Ovary (tissue), 9 donors: ENCODE results near the gene MSI2. TPM values are rescaled to one million over a fixed set of nuclear protein-coding genes. Genes with fewer than 3 reads are reported as not detected.

ENCODE experiments used
- DNase-seq, 5 donors: peaks; one replicate each; pipeline ENCODE4 v3.0.0-alpha.2; 2019 to 2020
- H3K27ac ChIP-seq, 2 donors: fragments of 200-600 bp; one replicate each; pipeline versions ENCODE4 v1.5.1 to v1.8.0; 2019 to 2022
- H3K27me3 ChIP-seq: fragments of 200-600 bp; one replicate; pipeline ENCODE4 v1.8.0; 2022
- H3K36me3 ChIP-seq: fragments of 200-600 bp; sonication (generic); one replicate; pipeline ENCODE4 v1.5.1; 2019
- H3K4me1 ChIP-seq: one replicate; pipeline ENCODE4 v1.8.1; 2013; ENCODE audit warnings: mild to moderate bottlenecking, moderate library complexity; ENCODE audit not compliant: insufficient read depth
- H3K4me3 ChIP-seq: fragments of 200-600 bp; sonication (generic); one replicate; pipeline ENCODE4 v1.5.1; 2017
- H3K9me3 ChIP-seq, 2 donors: fragments of 200-600 bp in 1 of 2; sonication (generic) in 1 of 2; one replicate each; pipeline versions ENCODE4 v1.5.1 to v1.8.1; 2013 to 2019; ENCODE audit warnings: mild to moderate bottlenecking in 1 of 2, moderate library complexity in 1 of 2
- EP300 ChIP-seq: sonication (generic); formaldehyde crosslinking; IDR thresholded peaks from one replicate; pipeline ENCODE4 v1.6.1; 2017; ENCODE audit warnings: antibody characterized with exemption
- POLR2A ChIP-seq: fragments of 450-650 bp; IDR thresholded peaks from one replicate; pipeline ENCODE4 v1.6.1; 2017; ENCODE audit warnings: antibody characterized with exemption, mild to moderate bottlenecking, moderate library complexity
- WGBS, 3 donors: extraction: QIAGEN DNeasy Blood & Tissue Kit in 1 of 3; methylation state at CpG; one replicate each; pipeline versions ENCODE4 v1.1.5 to v1.1.7; 2013 to 2017; 5-methylcytosine and 5-hydroxymethylcytosine counted together
- intact Hi-C, 4 donors: fragments of 100-400 bp; cut with DNase I; formaldehyde crosslinking; loops; one replicate each; pipeline versions ENCODE4 v1.11.0 to v1.15.1; 2022 to 2023
- polyA plus RNA-seq, 2 donors: library from polyadenylated mRNA; stranded (reverse); fragments of 200-250 nt in 1 of 2; fragments of 350-450 nt in 1 of 2; fragmentation: Illumina TruSeq in 1 of 2; extraction: RNeasy Lipid Tissue Mini Kit (QIAGEN cat#74804) in 1 of 2; gene quantifications; one replicate each; pipeline ENCODE4 v1.2.3, GENCODE V29; 2013 to 2014
- total RNA-seq, 7 donors: library from RNA; depleted of rRNA in 2 of 7; stranded (reverse); fragments of >200 nt in 2 of 7; fragmentation: NEBNext Ultra II Directional in 3 of 7; extraction: Animal tissue kit (Norgen Biotek cat#: 25700) in 3 of 7; gene quantifications; one replicate each; pipeline versions ENCODE4 v1.1.0 to v1.2.4, GENCODE V29; 2016 to 2023
- TF ChIP-seq, protein P1 (sequence below), 3 donors: fragments of 450-650 bp in 2 of 3; fragments of 200-600 bp in 1 of 3; IDR thresholded peaks; one replicate each; pipeline versions ENCODE4 v1.5.1 to v1.8.0; 2016 to 2022; ENCODE audit warnings: antibody characterized with exemption in 3 of 3, mild to moderate bottlenecking in 1 of 3
- donor health status: DM: no; HTN: no; CAD: no; lungs with moderate emphysema.
- donor health status: DM: no; HTN: no; CAD: no.
- donor health status: Bipolar disorder and iron deficiency.
- donor health status: DM: yes; HTN: yes; CAD: no.
- donor health status: DM: no; HTN: no; CAD: no.
- donor health status: DM: yes; HTN: yes; CAD: no.

Gene MSI2
- total and polyA plus RNA-seq, 9 donors, result 43.1 to 199 (median 120) TPM

DNA sequence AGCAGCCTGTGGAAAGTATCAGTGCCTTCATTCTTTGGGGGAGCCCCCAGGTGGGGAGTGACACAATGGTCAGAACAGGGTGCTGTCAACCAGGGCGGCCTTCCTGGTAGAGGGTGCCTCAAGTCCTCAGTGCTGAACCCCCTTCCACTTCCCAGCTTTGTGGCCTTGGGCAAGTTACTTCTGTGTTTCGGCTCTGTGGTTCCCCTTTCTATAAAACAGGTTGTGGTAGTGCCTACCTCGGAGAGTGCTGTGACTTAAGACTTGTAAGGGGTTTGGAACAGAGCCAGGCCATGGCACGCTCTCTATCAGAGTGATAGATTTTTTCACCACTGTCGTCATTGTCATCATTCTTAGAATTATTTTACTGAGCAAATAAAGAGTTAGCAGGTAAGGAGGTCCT, 347.7 kb downstream of the MSI2 start:
- TF ChIP-seq POLR2A (no peak), EP300 (no peak)
- TF ChIP-seq, protein P1, sequence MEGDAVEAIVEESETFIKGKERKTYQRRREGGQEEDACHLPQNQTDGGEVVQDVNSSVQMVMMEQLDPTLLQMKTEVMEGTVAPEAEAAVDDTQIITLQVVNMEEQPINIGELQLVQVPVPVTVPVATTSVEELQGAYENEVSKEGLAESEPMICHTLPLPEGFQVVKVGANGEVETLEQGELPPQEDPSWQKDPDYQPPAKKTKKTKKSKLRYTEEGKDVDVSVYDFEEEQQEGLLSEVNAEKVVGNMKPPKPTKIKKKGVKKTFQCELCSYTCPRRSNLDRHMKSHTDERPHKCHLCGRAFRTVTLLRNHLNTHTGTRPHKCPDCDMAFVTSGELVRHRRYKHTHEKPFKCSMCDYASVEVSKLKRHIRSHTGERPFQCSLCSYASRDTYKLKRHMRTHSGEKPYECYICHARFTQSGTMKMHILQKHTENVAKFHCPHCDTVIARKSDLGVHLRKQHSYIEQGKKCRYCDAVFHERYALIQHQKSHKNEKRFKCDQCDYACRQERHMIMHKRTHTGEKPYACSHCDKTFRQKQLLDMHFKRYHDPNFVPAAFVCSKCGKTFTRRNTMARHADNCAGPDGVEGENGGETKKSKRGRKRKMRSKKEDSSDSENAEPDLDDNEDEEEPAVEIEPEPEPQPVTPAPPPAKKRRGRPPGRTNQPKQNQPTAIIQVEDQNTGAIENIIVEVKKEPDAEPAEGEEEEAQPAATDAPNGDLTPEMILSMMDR (IDR thresholded peaks at IDR 0.05), result no peak
- 88 to 97% (median 91%) methylated on average over 5 of the region's 5 CpGs for WGBS, 3 donors

DNA sequence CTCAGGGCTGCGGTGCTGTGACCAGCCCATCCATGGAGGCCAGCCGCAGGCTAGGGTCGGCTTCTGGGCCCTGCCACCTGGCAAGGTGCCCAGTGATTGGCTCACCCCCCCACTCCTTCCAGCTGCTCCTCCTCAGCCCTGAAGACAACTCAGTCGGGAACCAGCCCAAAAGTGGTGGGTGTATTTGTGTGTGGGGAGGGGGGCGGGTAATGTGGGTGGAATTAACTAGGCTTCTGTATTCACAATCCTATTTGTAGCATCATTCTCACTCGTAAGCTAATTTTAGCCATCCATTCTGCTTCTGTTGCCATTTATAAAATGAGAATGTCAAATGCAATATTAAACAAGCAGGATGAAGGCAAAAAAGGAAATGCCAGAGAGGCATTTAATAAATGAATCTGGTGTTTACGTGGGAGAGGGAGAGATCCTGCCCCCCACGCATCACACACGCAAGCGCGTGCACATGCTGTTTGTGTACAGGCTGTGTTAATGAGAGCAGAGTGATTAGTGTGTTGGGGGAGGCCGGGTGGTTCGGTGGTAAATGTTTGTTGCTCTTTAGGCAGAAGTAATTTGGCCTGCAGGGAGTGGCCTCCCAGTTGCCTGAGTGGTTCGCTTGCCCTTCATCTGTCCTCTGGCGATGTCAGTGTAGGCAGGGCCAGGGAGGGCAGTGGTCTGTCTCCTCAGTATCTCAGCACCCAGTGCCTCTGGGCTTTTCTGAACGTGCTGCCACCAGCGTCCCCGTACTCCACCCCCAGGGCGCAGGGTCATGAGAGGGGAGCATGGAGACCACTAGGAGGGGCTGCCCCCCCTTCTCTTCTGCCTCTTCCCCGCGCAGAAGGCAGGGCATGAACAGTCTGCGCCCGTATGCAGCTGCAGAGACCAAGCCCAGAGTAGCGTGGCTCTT, 348.7 kb downstream of the MSI2 start:
- H3K27me3 ChIP-seq, result no peaks in the 10 kb centered on the region
- peak overlapping the region; percentile 63 to 72 for H3K27ac ChIP-seq
- TF ChIP-seq POLR2A (no peak), EP300 (no peak)
- TF ChIP-seq, protein P1 (IDR thresholded peaks at IDR 0.05), result peak in 1 of 3 donors; percentile 7
- DNase-seq, result peak; percentile 74 to 83 (median 80)
- no peak overlapping the region for H3K4me3 ChIP-seq
- H3K4me1 ChIP-seq, result peaks cover 17% of the 10 kb centered on the region
- intact Hi-C loops, result loop anchor here in 1 of 4 donors (10.0 kb wide), 2 partner anchors 140 to 360 kb away; partner anchors contain the start of gene CCDC182
- no peaks in the 10 kb centered on the region for H3K9me3 ChIP-seq
- 7 to 12% (median 9%) methylated on average over 24 of the region's 24 CpGs for WGBS, 3 donors
- H3K36me3 ChIP-seq, result no peaks in the 10 kb centered on the region

More for the DNA sequence above, 347.7 kb downstream of the MSI2 start:
- H3K36me3 ChIP-seq, result no peaks in the 10 kb centered on the region
- intact Hi-C loops, result loop anchor here in 1 of 4 donors (10.0 kb wide), 2 partner anchors 141 to 359 kb away; partner anchors contain the start of gene CCDC182
- H3K9me3 ChIP-seq, result no peaks in the 10 kb centered on the region
- H3K27ac ChIP-seq, result peak overlapping the region; percentile 63 to 72
- H3K4me1 ChIP-seq, result peaks cover 20% of the 10 kb centered on the region
- no peaks in the 10 kb centered on the region for H3K27me3 ChIP-seq
- H3K4me3 ChIP-seq, result no peak overlapping the region
- peak in 1 of 5 donors; percentile 45 for DNase-seq

DNA sequence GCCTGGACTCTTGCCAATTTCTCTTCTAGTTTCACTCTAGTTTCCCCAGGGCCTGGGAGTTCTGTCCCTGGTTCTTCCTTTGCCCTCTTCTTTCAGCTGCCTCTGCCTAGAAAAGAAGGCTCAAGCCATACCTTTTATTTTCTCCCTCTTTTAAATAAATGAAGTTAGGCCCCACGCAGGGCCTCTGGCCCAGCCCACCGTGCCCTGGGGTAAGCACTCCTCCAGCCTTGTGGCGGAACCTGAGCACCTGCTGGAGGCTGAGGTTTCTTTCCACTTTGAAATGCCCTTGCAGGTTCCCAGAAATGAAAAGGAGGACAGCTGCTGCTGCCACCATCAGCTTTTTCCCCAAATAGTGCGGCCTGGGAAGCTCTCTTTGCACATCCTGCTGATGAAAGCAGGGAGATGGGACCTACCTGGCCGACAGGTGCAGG, 349.4 kb downstream of the MSI2 start:
- H3K4me3 ChIP-seq, result no peak overlapping the region
- intact Hi-C loops, result loop anchor here in 1 of 4 donors (10.0 kb wide), 2 partner anchors 139 to 361 kb away; partner anchors contain the start of gene CCDC182

More for the DNA sequence above, 349.4 kb downstream of the MSI2 start:
- H3K27ac ChIP-seq, result peak overlapping the region; percentile 42 to 72
- no peaks in the 10 kb centered on the region for H3K9me3 ChIP-seq
- no peaks in the 10 kb centered on the region for H3K27me3 ChIP-seq
- H3K4me1 ChIP-seq, result peaks cover 12% of the 10 kb centered on the region
- no peaks in the 10 kb centered on the region for H3K36me3 ChIP-seq
- TF ChIP-seq POLR2A, result no peak
- no peak for TF ChIP-seq EP300
- TF ChIP-seq, protein P1 (IDR thresholded peaks at IDR 0.05), result no peak
- DNase-seq, result no peak
- 64 to 75% (median 66%) methylated on average over 5 of the region's 5 CpGs for WGBS, 3 donors
